Stomach (tissue), 4 donors: ENCODE results near the gene SCN5A.

Experiments
- EP300 ChIP-seq: sonication (generic); formaldehyde crosslinking; IDR thresholded peaks from one replicate; pipeline ENCODE4 v1.6.1; 2017; ENCODE audit warnings: antibody characterized with exemption
- POLR2A ChIP-seq, 4 donors: fragments of 450-650 bp; IDR thresholded peaks; one replicate each; pipeline ENCODE4 v1.6.1; 2016; ENCODE audit warnings: antibody characterized with exemption in 4 of 4, control low read depth in 2 of 4, mild to moderate bottlenecking in 1 of 4, moderate library complexity in 1 of 4
- POLR2AphosphoS5 ChIP-seq, 3 donors: sonication (generic); formaldehyde crosslinking; IDR thresholded peaks; one replicate each; pipeline ENCODE4 v1.6.1; 2016; ENCODE audit warnings: antibody characterized with exemption in 3 of 3
- TF ChIP-seq, protein P1 (sequence below), 7 experiments: fragments of 450-650 bp in 4 of 7; fragments of 200-600 bp in 3 of 7; sonication (generic) in 3 of 7; IDR thresholded peaks; one replicate each; pipeline ENCODE4 v1.5.1; 2016 to 2019; ENCODE audit warnings: antibody characterized with exemption in 7 of 7, control low read depth in 2 of 7, mild to moderate bottlenecking in 1 of 7

DNA sequence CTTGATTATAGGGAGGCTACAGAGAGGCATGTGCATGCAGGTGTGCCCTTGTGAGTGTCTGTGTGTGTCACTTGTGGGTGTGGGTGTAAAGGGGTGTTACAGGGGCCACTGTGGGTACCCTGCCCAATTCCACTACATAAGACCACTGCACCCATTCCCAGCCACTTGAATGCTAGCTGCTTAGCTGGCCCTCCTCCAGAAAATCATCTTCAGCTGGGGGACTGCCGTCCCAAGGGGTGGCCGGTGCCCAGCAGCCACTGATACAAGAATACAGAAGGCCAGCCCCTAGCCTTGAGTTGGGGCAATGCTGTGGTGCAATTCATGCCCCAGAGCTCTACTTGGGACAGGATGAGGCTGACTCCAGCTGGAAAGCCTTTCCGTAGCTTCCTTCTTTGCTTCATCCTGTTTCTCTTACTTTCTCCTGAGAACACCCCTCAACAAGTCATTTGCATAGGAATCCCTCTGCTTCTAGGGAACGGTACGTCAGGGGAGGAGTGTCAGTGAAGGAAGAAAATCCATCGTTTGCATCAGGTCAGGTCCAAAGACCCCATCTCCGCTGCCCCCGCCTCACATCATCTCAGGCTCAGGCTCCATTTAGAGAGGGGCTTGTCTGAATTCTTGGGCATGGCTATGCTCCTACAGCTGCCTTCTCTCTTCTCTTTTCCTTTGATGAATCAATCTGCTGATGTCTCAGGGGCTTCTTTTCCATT, 72.0 kb downstream of the SCN5A start:
- no peak for TF ChIP-seq POLR2A (IDR thresholded peaks at IDR 0.05)
- TF ChIP-seq POLR2AphosphoS5 (IDR thresholded peaks at IDR 0.05) = no peak
- TF ChIP-seq, protein P1, sequence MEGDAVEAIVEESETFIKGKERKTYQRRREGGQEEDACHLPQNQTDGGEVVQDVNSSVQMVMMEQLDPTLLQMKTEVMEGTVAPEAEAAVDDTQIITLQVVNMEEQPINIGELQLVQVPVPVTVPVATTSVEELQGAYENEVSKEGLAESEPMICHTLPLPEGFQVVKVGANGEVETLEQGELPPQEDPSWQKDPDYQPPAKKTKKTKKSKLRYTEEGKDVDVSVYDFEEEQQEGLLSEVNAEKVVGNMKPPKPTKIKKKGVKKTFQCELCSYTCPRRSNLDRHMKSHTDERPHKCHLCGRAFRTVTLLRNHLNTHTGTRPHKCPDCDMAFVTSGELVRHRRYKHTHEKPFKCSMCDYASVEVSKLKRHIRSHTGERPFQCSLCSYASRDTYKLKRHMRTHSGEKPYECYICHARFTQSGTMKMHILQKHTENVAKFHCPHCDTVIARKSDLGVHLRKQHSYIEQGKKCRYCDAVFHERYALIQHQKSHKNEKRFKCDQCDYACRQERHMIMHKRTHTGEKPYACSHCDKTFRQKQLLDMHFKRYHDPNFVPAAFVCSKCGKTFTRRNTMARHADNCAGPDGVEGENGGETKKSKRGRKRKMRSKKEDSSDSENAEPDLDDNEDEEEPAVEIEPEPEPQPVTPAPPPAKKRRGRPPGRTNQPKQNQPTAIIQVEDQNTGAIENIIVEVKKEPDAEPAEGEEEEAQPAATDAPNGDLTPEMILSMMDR (IDR thresholded peaks at IDR 0.05) = no peak
- TF ChIP-seq EP300 = no peak
